Muscle of leg (tissue), 16 donors: ENCODE results near the gene IRX6. TPM values are rescaled to one million over a fixed set of nuclear protein-coding genes. Genes with fewer than 3 reads are reported as not detected.

Experiments used
- DNase-seq: peaks from one replicate; pipeline ENCODE4 v3.0.0; 2013
- H3K27ac ChIP-seq: one replicate; pipeline ENCODE4 v1.5.1; 2013; ENCODE audit warnings: mild to moderate bottlenecking, low read length, control low read depth
- H3K27me3 ChIP-seq: one replicate; pipeline ENCODE4 v1.6.1; 2013; ENCODE audit warnings: low read length; ENCODE audit not compliant: control insufficient read depth, insufficient read depth
- H3K36me3 ChIP-seq: one replicate; pipeline ENCODE4 v1.6.1; 2013; ENCODE audit warnings: low read length; ENCODE audit not compliant: control insufficient read depth, insufficient read depth
- H3K4me1 ChIP-seq: one replicate; pipeline ENCODE4 v1.6.1; 2013; ENCODE audit warnings: low read length; ENCODE audit not compliant: control insufficient read depth, insufficient read depth
- H3K4me3 ChIP-seq: one replicate; pipeline ENCODE4 v1.5.1; 2013; ENCODE audit warnings: low read length, control low read depth
- H3K9me3 ChIP-seq: replicated peaks from 2 replicates; pipeline ENCODE4 v1.6.1; 2013; ENCODE audit warnings: low read depth, low read length; ENCODE audit not compliant: control insufficient read depth
- WGBS: methylation state at CpG from one replicate; pipeline ENCODE4 v1.1.5; 2013; ENCODE audit warnings: missing lambda C conversion rate; ENCODE audit not compliant: insufficient coverage; 5-methylcytosine and 5-hydroxymethylcytosine counted together
- long read RNA-seq, 11 donors: transcript quantifications; one replicate each; lab custom pipeline, GENCODE V29; 2026
- polyA plus RNA-seq, 8 donors: library from polyadenylated mRNA; unstranded; fragments of 120-200 nt; gene quantifications; one replicate each; pipeline versions ENCODE4 v1.2.1 to v1.2.3, GENCODE V29; 2013; ENCODE audit warnings: inconsistent platforms in 1 of 8, low replicate concordance in 1 of 8; ENCODE audit not compliant: insufficient read length in 8 of 8, insufficient read depth in 1 of 8
- total RNA-seq: library from RNA; stranded (reverse); fragments of 120-200 nt; gene quantifications from one replicate; pipeline ENCODE4 v1.2.4, GENCODE V29; 2013

Gene IRX6
- total RNA-seq (0.09 TPM), polyA plus RNA-seq (under 1 TPM; 0.11 to 0.85 (median 0.26) TPM)
- long read RNA-seq, donor 1: 0 reads
- long read RNA-seq, donor 2: 0 reads
- long read RNA-seq, donor 3: 0 reads
- long read RNA-seq, donor 4: 0 reads
- long read RNA-seq, donor 5: 0 reads
- long read RNA-seq, donor 6: 0 reads
- long read RNA-seq, donor 7: 0 reads
- long read RNA-seq, donor 8: 0 reads
- long read RNA-seq, donor 9: 0 reads
- long read RNA-seq, donor 10: 0 reads
- long read RNA-seq, donor 11: 0 reads

- H3K4me1 ChIP-seq: peaks cover 7% of the 10 kb centered on the region
- H3K27ac ChIP-seq: no peak within 1 kb of the TSS
- WGBS: under 1% methylated on average over 42 of the region's 49 CpGs
- H3K9me3 ChIP-seq: no peaks in the 10 kb centered on the region
- peak; percentile 49 for DNase-seq
- no peaks in the 10 kb centered on the region for H3K36me3 ChIP-seq
- peaks cover 67% of the 10 kb centered on the region for H3K27me3 ChIP-seq
- peak within 1 kb of the TSS; percentile 17 for H3K4me3 ChIP-seq
Measured at GRCh38 chr16:55323637-55324271, at the start of gene IRX6. Gene IRX6 (plus strand): TSS chr16:55324203. CDS start chr16:55325092, 889 bp downstream.

DNA sequence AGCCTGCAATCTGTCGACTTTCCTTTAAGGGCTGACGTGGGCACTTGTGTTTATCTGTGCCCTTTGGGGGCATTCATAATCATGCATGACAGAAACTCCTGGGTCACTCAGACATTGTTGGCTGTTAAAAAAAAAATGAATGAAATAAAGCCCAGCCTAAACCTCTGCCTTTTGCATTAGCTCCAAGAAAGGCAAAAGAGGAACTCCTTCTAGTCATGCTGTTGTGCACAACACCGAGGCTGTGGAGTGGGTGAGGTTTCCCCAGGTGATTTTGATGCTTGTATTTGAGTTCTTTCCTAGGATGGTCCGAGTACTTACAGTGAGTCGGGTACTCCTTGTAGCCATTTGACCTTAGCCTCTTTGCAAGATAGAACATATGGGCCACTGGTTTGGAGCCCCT, 49.6 kb upstream of the IRX6 start:
- no peaks in the 10 kb centered on the region for H3K36me3 ChIP-seq
- no peak for DNase-seq
- 64% methylated on average over 2 of the region's 5 CpGs for WGBS
- H3K27me3 ChIP-seq: peaks cover 3% of the 10 kb centered on the region
- H3K4me1 ChIP-seq: no peaks in the 10 kb centered on the region
- H3K27ac ChIP-seq: no peak overlapping the region
- no peaks in the 10 kb centered on the region for H3K9me3 ChIP-seq
- H3K4me3 ChIP-seq: no peak overlapping the region

- Histone ChIP-seq H3K27ac (no peak overlapping the region), H3K4me3 (no peak overlapping the region), H3K27me3 (peaks cover 3% of the 10 kb centered on the region), H3K4me1 (no peaks in the 10 kb centered on the region), H3K9me3 (no peaks in the 10 kb centered on the region), H3K36me3 (no peaks in the 10 kb centered on the region)
- no peak for DNase-seq
- 33% methylated on average over 1 of the region's 3 CpGs for WGBS
Measured at GRCh38 chr16:55275167-55275566, 48.8 kb upstream of the IRX6 start.

GRCh38 chr16:55275869-55276268, 48.1 kb upstream of the IRX6 start:
- WGBS: 80% methylated on average over 5 of the region's 6 CpGs
- Histone ChIP-seq H3K27me3 (peaks cover 6% of the 10 kb centered on the region), H3K9me3 (no peaks in the 10 kb centered on the region), H3K4me1 (no peaks in the 10 kb centered on the region), H3K36me3 (no peaks in the 10 kb centered on the region), H3K4me3 (no peak overlapping the region), H3K27ac (no peak overlapping the region)
- DNase-seq: no peak

- WGBS: 80% methylated on average over 1 of the region's 1 CpG
- Histone ChIP-seq H3K4me1 (no peaks in the 10 kb centered on the region), H3K27ac (no peak overlapping the region), H3K4me3 (no peak overlapping the region), H3K9me3 (no peaks in the 10 kb centered on the region), H3K36me3 (no peaks in the 10 kb centered on the region), H3K27me3 (peaks cover 6% of the 10 kb centered on the region)
- no peak for DNase-seq
Measured at GRCh38 chr16:55277536-55277935, 46.5 kb upstream of the IRX6 start.

- H3K4me3 ChIP-seq: no peak overlapping the region
- H3K9me3 ChIP-seq: no peaks in the 10 kb centered on the region
- DNase-seq: no peak
- no peak overlapping the region for H3K27ac ChIP-seq
- no peaks in the 10 kb centered on the region for H3K4me1 ChIP-seq
- 100% methylated on average over 1 of the region's 6 CpGs for WGBS
- H3K27me3 ChIP-seq: peaks cover 6% of the 10 kb centered on the region
- H3K36me3 ChIP-seq: no peaks in the 10 kb centered on the region
Measured at GRCh38 chr16:55279598-55279997, 44.4 kb upstream of the IRX6 start.

DNA sequence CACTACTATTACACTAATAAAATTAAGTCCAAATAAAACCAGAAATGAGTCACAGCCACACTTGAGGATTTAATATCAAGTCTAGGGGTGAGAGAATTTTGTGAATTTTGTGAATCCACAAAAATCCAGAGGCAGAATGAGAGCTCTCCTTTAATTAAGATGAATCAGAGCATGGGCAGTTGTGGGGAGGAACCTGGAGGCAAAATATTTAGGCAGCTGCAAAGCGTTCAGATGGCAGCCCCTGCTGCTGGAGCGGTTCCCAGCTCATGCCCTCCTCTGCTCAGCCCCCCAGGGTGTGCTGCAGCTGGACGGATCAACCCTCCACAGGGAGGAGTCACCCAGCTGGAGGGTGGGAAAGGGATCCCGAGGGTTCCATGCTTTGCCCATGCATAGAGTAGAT, 43.4 kb upstream of the IRX6 start:
- Histone ChIP-seq H3K4me3 (no peak overlapping the region), H3K36me3 (no peaks in the 10 kb centered on the region), H3K27ac (no peak overlapping the region), H3K4me1 (no peaks in the 10 kb centered on the region), H3K9me3 (no peaks in the 10 kb centered on the region), H3K27me3 (peaks cover 6% of the 10 kb centered on the region)
- peak; percentile 6 for DNase-seq
- WGBS: no CpG with 5 or more reads among the region's 4 CpGs

DNA sequence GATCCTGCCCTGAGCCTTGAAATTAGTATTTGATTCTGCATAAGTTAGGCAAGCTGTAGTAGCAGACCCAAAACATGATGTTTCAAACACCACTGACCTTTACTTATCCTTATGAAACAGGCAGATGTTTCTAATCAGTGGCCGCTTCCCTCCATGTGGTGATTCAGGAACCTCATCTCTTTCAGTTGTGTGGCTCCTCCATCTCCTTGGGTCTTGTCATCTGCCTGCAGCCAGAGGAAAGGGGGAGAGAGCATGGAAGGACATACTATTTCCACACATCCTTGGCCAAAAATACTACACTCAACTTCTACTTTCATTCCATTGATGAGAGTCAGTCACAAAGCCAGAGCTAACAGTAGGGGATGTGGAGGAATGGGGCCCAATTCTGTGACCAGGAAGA, 41.6 kb upstream of the IRX6 start:
- Histone ChIP-seq H3K27me3 (peaks cover 6% of the 10 kb centered on the region), H3K4me3 (no peak overlapping the region), H3K4me1 (no peaks in the 10 kb centered on the region), H3K9me3 (peaks cover 3% of the 10 kb centered on the region), H3K27ac (no peak overlapping the region), H3K36me3 (no peaks in the 10 kb centered on the region)
- WGBS: no CpG with 5 or more reads among the region's 1 CpG
- DNase-seq: no peak

GRCh38 chr16:55283812-55284717, 39.9 kb upstream of the IRX6 start:
- H3K27me3 ChIP-seq: peaks cover 3% of the 10 kb centered on the region
- no peaks in the 10 kb centered on the region for H3K4me1 ChIP-seq
- no peaks in the 10 kb centered on the region for H3K36me3 ChIP-seq
- DNase-seq: peak; percentile 9
- no peak overlapping the region for H3K4me3 ChIP-seq
- H3K9me3 ChIP-seq: peaks cover 5% of the 10 kb centered on the region
- H3K27ac ChIP-seq: no peak overlapping the region
- WGBS: 27% methylated on average over 3 of the region's 12 CpGs

GRCh38 chr16:55284718-55285099, 39.3 kb upstream of the IRX6 start:
- Histone ChIP-seq H3K27ac (no peak overlapping the region), H3K36me3 (no peaks in the 10 kb centered on the region), H3K27me3 (peaks cover 6% of the 10 kb centered on the region), H3K9me3 (peaks cover 5% of the 10 kb centered on the region), H3K4me3 (no peak overlapping the region), H3K4me1 (no peaks in the 10 kb centered on the region)
- no peak for DNase-seq
- 84% methylated on average over 5 of the region's 6 CpGs for WGBS
